SK-N-SH (cell line): ENCODE results near the gene CD207.

Source experiments
- EP300 ChIP-seq, 2 experiments: IDR thresholded peaks; 2 replicates each; pipeline versions ENCODE4 v1.4.0 to v1.6.1; 2012; ENCODE audit warnings: borderline replicate concordance in 1 of 2, low read depth in 1 of 2, low read length in 1 of 2
- EZH2phosphoT487 ChIP-seq: fragments of 200-600 bp; sonication (generic); IDR thresholded peaks from 2 replicates; pipeline ENCODE4 v1.6.1; 2017; ENCODE audit warnings: low read depth, mixed run types, mild to moderate bottlenecking, antibody characterized with exemption, moderate library complexity, borderline replicate concordance
- FOSL2 ChIP-seq: IDR thresholded peaks from 2 replicates; pipeline ENCODE4 v1.4.0; 2012; ENCODE audit warnings: low read depth, mild to moderate bottlenecking, moderate library complexity, borderline replicate concordance
- JUND ChIP-seq: IDR thresholded peaks from 2 replicates; pipeline ENCODE4 v1.4.0; 2012
- MXI1 ChIP-seq: IDR thresholded peaks from 2 replicates; pipeline ENCODE4 v1.6.1; 2012; ENCODE audit warnings: mild to moderate bottlenecking, low read depth, low read length, improper control_type of control experiment
- NFIC ChIP-seq: IDR thresholded peaks from 2 replicates; pipeline ENCODE4 v1.4.0; 2012; ENCODE audit warnings: borderline replicate concordance
- POLR2AphosphoS5 ChIP-seq: IDR thresholded peaks from 2 replicates; pipeline ENCODE4 v1.6.1; 2012; ENCODE audit warnings: low read depth, low read length
- TAF1 ChIP-seq: IDR thresholded peaks from 2 replicates; pipeline ENCODE4 v1.6.1; 2012; ENCODE audit warnings: low read depth, mild to moderate bottlenecking, low read length, moderate library complexity, borderline replicate concordance
- YY1 ChIP-seq: IDR thresholded peaks from 2 replicates; pipeline ENCODE4 v1.4.0; 2012; ENCODE audit warnings: low read depth, mild to moderate bottlenecking
- TF ChIP-seq, protein P1 (sequence below): fragments of 150-350 bp; IDR thresholded peaks from 2 replicates; pipeline ENCODE4 v1.6.1; 2016; ENCODE audit warnings: mild to moderate bottlenecking, low read depth, low read length
- TF ChIP-seq, protein P2 (sequence below): fragments of 200-600 bp; sonication (generic); IDR thresholded peaks from 2 replicates; pipeline ENCODE4 v1.6.1; 2017; ENCODE audit warnings: antibody characterized with exemption, mild to moderate bottlenecking, moderate library complexity
- TF ChIP-seq, protein P3 (sequence below): IDR thresholded peaks from 2 replicates; pipeline ENCODE4 v1.6.1; 2012; ENCODE audit warnings: mild to moderate bottlenecking, low read depth, low read length, moderate library complexity

DNA sequence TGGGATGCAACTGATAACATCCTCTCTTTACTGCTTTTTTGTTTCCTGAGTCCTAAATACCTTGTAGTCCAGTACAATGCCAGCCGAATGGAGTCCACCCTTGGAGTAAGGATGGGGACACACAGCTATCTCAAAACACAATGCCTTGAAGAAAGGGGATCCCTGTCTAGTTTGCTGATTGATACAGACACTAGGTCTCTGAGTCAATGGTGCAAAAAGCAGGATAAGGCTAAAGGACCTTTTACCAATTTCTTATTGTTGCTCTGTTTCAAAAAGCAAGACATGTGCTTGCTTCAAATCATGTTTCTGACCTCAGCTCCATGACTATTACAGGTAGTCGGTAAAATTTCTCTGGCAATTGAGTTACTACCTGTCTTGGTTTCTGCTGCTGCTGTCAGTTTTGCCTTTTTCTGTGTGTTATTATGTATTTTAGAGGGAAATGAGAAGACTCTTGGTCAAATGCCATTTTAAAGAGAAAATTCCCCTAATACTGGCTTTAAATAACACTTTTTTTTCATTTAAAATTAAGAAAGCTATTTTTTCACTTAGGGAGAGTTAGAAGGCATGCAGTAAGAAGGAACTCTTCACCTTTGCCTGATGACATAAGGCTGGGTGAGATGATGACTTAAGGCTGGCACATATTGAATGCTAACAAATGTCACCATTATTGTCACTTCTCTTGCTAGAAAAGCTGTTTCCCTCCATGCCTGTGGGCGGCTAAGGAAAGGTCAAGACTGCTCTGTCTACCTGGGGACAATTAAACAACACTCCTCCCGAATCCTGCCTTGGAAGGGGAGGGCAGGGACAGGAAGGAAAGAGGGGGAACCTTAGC lies 40.2 kb downstream of the CD207 start:
- TF ChIP-seq, protein P1, sequence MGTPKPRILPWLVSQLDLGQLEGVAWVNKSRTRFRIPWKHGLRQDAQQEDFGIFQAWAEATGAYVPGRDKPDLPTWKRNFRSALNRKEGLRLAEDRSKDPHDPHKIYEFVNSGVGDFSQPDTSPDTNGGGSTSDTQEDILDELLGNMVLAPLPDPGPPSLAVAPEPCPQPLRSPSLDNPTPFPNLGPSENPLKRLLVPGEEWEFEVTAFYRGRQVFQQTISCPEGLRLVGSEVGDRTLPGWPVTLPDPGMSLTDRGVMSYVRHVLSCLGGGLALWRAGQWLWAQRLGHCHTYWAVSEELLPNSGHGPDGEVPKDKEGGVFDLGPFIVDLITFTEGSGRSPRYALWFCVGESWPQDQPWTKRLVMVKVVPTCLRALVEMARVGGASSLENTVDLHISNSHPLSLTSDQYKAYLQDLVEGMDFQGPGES, result no peak
- TF ChIP-seq, protein P2, sequence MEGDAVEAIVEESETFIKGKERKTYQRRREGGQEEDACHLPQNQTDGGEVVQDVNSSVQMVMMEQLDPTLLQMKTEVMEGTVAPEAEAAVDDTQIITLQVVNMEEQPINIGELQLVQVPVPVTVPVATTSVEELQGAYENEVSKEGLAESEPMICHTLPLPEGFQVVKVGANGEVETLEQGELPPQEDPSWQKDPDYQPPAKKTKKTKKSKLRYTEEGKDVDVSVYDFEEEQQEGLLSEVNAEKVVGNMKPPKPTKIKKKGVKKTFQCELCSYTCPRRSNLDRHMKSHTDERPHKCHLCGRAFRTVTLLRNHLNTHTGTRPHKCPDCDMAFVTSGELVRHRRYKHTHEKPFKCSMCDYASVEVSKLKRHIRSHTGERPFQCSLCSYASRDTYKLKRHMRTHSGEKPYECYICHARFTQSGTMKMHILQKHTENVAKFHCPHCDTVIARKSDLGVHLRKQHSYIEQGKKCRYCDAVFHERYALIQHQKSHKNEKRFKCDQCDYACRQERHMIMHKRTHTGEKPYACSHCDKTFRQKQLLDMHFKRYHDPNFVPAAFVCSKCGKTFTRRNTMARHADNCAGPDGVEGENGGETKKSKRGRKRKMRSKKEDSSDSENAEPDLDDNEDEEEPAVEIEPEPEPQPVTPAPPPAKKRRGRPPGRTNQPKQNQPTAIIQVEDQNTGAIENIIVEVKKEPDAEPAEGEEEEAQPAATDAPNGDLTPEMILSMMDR, result no peak
- TF ChIP-seq JUND, result no peak
- no peak for TF ChIP-seq EZH2phosphoT487
- no peak for TF ChIP-seq YY1
- TF ChIP-seq NFIC, result no peak
- TF ChIP-seq, protein P3, sequence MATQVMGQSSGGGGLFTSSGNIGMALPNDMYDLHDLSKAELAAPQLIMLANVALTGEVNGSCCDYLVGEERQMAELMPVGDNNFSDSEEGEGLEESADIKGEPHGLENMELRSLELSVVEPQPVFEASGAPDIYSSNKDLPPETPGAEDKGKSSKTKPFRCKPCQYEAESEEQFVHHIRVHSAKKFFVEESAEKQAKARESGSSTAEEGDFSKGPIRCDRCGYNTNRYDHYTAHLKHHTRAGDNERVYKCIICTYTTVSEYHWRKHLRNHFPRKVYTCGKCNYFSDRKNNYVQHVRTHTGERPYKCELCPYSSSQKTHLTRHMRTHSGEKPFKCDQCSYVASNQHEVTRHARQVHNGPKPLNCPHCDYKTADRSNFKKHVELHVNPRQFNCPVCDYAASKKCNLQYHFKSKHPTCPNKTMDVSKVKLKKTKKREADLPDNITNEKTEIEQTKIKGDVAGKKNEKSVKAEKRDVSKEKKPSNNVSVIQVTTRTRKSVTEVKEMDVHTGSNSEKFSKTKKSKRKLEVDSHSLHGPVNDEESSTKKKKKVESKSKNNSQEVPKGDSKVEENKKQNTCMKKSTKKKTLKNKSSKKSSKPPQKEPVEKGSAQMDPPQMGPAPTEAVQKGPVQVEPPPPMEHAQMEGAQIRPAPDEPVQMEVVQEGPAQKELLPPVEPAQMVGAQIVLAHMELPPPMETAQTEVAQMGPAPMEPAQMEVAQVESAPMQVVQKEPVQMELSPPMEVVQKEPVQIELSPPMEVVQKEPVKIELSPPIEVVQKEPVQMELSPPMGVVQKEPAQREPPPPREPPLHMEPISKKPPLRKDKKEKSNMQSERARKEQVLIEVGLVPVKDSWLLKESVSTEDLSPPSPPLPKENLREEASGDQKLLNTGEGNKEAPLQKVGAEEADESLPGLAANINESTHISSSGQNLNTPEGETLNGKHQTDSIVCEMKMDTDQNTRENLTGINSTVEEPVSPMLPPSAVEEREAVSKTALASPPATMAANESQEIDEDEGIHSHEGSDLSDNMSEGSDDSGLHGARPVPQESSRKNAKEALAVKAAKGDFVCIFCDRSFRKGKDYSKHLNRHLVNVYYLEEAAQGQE, result no peak
- no peak for TF ChIP-seq TAF1
- no peak for TF ChIP-seq POLR2AphosphoS5
- TF ChIP-seq EP300 (IDR thresholded peaks at IDR 0.05; ENCODE audit: borderline replicate concordance in 1 of 2, low read depth in 1 of 2, low read length in 1 of 2), result no peak
- no peak for TF ChIP-seq MXI1
- no peak for TF ChIP-seq FOSL2
